HG03139 (cell line): ENCODE results near the gene SGTA.
A peak's percentile ranks its signal among the peaks of the same experiment; 100 is the strongest.
"Not testable (repeated sequence)": the region's sequence is repeated elsewhere in the genome, so short reads cannot be mapped to it uniquely, and the experiment has no call there.

Experiments
- ATAC-seq: cut with Tn5 transposase; IDR thresholded peaks from one replicate; pipeline ENCODE4 v1.9.1; 2021; ENCODE audit not compliant: unreplicated experiment

SGTA gene, protein sequence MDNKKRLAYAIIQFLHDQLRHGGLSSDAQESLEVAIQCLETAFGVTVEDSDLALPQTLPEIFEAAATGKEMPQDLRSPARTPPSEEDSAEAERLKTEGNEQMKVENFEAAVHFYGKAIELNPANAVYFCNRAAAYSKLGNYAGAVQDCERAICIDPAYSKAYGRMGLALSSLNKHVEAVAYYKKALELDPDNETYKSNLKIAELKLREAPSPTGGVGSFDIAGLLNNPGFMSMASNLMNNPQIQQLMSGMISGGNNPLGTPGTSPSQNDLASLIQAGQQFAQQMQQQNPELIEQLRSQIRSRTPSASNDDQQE

DNA sequence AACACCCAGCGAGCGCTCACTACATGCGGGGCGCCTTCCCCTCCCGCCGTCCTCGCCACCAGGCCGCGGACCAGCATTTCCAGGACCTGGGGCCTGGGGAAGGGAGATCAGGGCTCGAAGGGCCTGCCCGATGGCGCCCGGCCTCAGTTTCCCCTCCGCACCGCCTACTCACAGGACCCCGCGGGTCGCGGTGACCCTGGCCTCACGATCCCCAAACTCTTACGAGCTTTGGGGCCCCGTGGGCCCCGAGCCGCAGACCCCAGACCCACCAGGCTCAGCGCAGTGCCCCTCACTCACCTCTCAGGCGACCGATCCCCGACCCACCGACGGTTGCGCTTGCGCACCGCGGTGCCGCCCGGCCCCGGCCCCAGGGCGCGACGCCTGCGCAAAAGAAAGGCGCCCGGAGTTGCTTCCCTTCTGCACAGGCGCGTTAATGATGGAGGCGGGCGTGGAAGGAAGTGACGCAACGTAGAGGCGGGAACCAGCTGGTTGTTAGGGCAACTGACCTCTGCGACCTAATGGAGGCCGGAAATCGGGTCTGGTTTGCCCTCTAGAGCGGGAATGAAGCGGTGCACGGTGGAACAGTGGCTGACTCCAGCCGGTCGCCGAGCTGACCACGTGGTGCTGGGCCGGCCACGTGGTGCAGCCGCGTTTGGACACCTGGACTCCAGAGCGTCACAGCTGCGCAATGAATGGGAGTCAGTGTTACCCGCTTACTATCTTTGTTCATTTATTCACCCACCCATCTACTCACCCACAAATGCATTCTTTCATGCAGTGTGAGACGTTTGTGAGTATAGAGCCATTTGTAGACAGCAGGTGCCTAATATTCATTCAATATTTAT is at the start of gene SGTA:
SGTA (minus strand) TSS at position 338 of the 845 bp plus-strand sequence. CDS start 14,205 bp downstream, outside the sequence.
- peak; percentile 66 for ATAC-seq

DNA sequence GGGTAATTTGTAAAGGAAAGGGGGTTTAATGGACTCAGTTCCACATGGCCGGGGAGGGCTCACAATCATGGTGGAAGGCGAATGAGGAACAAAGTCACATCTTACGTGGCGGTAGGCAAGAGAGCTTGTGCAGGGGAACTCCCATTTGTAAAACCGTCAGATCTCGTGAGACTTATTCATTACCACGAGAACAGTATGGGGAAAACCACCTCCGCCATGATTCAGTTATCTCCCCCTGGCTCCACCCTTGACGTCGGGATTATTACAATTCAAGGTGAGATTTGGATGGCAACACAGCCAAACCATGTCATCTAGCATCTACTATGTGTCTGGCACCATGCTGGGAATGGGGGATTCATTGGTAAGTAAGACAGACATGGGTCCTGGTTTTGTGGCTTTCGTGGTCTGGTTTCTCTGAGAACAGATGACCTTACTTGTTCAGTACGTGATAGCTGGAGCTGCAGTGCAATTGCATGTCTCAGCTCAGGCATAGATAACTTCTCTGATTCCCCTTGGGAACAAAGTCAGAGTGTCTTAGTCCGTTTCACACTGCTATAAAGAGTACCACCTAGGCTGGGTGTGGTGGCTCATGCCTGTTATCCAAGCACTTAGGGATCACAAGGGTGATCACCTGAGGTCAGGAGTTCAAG is 44.9 kb upstream of the SGTA start:
- ATAC-seq, result no peak

DNA sequence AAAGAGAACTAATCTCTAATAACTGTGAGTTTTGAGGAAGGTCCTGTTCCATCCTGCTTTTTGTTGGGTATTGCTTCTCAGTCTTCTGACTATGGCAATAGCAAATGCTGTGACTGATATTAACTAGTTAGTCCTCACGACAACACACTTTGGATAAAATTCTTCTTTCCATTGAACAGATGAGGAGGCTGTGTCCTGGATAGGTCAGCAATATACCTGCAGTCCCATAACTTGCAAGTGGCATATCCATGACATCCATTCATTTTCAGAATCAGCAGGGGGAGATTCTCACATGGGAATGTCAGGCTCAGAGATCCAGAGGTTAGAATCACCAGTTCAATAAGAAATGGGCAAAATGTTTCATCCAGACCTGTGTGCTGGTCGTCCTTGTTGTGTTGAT is 43.9 kb upstream of the SGTA start:
- no peak for ATAC-seq

DNA sequence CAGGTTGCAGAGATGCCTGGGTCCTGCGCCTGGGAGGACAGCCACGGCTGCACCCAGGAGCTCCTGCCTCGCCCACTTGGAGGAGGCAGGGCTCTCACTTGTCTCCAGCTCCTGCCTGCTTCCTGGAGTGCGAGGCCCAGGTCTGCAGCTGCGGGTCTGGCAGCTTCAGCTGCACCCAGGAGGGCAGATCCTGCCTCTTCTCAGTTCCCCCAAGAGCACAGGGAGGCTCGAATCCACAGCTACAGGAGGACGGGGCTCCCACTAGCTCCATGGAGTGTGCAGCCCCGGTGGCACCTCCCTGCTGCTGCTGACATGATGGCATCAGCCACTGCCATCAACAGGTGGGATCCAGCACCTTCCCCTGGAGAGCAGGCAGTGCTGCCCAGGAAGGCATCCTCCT is 41.1 kb upstream of the SGTA start:
- ATAC-seq, result no peak

DNA sequence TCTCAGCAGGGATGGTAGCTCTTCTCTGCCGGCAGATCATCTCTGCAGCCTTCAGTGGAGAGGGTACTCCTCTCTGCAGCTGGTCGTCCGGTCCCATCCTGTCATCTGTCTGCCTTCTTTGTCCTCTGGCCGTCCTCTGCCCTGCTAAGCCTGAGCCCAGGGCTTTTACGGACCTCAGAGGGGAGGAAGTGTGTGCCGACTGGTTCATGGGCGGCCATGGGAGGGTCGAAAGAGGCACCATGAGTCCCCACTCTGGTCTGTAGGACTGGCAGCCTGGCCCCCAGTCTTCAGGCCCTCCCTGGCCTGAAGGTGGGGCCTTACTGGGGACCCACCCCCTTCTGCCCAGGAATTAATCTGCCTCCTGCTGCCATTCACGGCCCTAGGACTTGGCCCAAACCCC is 40.6 kb upstream of the SGTA start:
- ATAC-seq, result no peak

DNA sequence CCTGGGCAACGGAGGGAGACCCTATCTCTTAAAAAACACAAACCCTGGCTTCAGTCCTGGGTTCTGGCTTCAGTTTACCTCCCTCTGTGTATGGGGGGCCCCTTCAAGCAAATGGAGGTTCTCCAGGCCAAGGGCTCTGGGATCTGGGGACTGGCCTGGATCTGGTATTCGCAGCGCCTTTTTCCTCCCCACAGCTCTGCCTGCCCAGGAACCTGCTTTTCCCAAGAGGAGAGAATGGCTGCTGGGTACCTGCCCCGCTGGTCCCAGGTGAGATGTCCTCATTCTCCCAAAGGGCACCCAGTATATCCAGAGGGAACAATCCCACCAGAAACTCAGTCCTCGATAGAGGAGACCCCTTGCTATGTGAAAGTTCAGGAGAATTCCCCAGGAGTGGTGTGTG is 39.8 kb upstream of the SGTA start:
- no peak for ATAC-seq

DNA sequence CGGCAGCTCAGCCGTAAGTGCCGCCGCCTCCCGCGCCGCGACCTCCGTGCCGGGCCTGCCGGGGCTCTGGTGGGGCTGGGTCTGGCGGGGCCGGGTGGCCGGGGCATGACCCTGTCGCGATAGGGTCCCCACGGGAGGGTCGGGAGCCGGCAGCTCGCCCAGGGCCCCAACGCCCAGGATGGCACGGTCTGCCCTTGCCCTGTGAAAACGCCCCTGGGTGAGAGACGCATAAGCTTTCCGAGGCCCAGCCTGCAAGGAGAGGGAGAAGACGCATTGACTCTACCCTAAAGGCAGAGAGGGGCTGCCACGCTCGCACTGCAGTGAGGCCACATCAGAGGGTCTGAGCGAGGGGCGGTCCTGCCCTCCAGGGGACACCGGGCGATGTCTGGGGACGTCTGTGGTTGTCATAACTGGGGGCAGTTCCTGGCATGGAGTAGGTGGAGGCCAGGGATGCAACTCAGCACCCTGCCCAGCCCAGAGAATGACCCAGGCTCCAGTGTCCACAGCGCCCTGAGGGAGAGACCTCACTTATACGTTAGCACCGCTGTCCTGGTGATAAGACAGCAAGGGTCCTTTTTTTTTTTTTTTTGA is 37.1 kb upstream of the SGTA start:
- ATAC-seq, result no peak

DNA sequence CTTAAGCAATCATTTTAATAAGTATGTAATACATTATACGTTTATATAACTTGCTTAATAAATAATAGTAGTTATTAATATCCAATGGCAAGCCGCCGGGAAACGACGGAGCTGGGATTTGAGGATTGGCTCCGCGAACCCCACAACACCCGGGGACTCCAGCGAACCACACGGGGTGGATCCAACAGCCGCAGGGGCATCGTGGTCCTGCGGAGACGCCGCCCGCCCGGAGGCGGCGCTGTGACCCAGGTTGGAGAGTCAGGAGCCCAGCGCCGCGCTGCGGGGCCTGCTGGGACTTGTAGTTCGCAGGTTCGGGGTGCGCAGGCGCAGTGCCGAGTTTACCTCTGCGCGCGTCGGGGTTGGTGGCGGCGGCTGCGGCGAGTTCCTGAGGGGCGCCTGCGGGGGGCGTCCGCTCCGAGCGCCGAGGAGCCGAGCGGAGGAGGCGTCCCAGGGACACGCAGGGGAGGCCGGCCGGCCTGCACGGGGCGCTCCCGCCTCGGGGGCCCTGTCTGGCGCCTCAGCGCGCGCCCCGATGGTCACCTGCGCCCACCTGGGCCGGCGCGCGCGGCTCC is 36.6 kb upstream of the SGTA start, which contains the start of gene ZNF554:
ZNF554 (plus strand) TSS at position 329 of the 572 bp plus-strand sequence; CDS start at position 533, 204 bp downstream.
- ATAC-seq, result peak; percentile 80

DNA sequence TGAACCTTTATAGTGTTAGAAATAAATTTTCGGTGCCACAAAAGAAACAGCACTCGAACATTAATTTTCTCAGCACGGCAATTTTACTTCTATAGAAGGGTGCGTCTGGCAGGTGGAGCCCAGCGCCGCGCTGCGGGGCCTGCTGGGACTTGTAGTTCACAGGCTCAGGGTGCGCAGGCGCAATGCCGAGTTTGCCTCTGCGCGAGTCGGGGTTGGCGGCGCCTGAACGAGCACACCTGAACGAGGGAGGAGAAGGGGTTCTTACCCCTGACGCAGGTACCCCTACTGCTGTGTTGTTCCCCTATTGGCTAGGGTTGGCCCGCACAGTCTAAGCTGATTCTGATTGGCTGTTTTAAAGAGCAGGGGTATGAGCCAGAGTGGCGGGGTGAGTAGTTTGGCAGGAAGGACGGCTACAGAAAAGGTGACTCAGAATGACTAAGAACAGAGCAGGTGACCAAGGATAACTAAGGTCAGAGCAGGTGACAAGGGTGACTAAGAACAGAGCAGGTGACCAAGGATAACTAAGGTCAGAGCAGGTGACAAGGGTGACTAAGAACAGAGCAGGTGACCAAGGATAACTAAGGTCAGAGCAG is 34.3 kb upstream of the SGTA start:
- ATAC-seq, result not testable (repeated sequence)

DNA sequence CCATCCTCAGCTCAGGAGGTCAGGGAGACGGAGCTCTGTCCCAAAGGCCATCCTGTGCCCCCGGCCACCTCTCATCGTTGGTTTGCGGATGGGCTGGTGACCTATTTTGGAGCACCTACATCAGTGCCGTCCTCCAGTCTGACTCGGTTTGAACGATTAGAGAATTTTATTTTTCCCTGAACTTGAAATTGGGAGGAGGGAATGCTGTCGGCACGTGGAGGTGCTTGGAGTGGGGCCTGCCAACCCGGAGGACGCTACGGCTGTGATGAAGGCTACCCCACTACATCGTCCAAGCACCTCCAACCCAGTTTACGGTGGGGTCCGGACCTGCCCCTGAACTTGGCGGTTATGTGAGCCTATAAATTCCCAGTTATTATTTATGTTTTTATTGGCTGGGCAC is 33.6 kb upstream of the SGTA start:
- ATAC-seq, result no peak

DNA sequence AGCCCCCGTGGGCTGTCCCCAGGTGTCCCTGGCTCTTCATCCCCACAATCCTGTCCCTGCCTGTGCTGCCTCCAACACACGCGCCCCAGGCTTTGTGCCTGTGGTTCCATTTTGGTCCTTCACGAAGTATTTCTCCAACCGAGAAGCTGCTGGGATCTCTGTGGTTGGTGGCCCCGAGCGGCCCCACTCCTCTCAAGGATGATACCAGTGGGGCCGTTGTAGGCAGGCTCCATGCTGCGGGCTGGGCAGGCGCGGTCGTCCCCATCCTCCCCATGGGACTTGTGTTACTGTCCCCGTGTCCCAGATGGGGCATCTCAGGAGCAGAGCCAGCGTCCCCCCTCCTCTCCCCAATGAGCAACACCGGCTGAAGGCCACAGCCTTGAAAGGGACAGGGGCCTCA is 32.9 kb upstream of the SGTA start:
- no peak for ATAC-seq

DNA sequence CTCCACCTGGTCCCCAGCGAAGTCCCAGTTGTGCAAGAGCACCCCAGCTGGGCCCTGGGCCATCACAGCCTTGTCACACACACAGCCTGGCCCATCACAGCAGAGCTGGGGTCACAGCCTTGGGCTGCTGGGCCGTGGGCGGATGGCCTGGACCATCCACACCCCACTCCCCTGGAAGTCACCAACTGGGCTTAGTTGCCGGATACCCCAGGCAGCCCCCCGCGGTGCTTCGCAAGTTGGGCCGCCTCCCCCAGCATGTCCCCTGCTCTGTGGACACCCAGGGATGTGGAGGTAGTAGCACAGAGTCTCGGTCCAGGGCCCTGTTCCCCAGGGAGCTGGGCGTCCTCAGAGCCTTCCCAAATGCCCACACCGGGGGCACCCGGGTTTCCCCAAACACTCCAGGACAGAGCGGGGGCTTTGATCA is 32.1 kb upstream of the SGTA start:
- no peak for ATAC-seq

DNA sequence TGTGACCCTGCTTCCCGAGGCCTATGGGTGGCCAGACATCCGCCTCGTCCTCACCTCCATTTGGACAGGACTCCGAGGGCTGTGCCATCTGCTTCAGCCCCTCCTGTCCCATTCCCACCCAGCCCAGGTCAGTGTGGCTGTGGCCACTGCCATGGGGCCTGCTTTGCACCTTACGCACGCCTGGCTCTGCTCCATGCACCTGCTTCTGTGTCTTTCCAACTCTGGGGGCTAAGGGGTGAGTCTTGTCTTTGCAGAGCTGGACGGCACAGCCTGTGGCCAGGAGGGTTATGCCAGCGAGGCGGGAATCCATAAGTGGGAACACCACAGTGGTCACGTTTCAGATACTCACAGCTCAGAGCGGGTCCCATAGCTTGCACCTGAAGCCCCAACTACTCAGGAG is 31.4 kb upstream of the SGTA start:
- ATAC-seq, result no peak

DNA sequence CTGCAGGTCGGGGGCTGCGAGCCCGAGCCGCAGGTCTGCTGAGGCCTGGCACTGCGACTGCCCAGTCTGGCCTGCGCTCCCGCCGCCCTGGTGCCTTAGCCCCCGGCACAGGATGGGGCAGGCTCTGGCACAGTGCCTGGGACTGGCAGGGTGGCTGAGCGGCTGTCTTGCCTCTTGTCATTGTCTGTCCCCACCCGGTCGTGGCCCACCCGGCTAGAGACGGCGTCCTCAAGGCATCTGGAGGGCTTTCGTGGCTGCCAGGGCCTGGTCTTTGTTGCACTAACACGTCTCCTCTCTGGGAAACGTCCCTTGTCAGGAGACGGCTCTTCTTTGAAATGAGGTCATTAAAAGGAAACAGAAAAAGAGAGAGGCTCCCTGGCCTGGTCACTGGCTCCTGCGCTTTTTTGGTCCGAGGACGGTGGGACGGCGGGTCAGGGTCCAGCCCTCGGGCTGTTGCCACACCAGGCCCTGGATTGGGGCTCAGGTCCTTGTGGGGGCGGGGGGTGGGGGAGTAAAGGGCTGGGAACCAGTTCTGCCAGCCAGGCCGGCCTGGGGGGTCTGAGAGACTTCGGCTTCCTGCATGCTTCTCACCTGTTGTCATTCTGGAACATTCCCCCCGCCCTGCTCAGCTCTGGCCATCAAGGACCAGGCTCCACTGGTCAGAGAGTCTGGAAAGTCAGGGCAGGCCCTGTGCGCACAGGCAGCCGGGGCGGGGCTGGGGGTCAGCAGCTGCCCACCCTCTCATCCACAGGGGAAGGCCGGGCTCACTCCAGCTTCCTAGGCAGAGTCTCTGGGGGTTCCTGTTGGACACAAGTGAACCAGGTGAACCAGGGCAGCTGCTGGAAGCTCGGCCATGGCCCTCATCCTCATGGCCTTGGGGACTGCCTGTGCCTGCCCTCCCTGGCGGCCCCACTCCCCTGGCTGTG is 30.4 kb upstream of the SGTA start:
- ATAC-seq, result no peak

DNA sequence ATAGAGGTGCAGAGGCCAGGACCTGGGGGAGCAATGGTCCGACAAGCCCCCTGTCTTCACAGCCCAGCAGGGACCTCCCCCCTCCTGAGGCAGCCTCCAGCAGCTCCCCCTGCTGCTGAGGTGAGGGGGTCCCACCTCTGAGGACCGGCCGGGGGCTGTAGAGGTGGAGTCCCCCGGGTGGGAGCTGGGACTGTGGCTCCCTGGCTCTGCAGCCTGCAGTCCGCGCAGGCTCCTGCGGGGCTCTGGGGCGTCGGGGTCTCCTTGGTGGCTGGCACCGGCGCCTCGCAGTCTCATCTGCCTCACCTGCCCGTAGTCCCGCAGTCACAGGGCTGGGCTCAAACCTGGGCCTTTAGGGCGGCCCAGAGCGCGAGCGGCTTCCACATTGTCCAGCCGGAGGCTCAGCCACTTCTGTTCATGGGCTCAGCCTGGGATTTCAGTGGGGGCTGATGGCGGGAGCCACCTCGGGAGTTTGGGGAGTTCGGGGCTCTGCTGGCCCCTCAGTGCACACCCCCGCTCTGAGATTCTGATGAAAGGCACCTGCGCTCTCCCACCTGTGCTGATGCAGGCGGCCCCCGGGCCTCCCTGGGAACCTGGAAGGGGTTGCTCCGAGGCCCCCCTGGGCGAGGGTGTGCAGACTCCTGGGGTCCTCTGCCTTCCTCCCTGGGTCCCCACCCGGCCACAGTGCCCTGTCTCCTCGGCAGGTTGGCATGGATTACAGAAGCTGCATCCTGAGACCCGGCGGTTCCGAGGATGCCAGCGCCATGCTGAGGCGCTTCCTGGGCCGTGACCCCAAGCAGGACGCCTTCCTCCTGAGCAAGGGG is 29.6 kb upstream of the SGTA start:
- ATAC-seq, result no peak

DNA sequence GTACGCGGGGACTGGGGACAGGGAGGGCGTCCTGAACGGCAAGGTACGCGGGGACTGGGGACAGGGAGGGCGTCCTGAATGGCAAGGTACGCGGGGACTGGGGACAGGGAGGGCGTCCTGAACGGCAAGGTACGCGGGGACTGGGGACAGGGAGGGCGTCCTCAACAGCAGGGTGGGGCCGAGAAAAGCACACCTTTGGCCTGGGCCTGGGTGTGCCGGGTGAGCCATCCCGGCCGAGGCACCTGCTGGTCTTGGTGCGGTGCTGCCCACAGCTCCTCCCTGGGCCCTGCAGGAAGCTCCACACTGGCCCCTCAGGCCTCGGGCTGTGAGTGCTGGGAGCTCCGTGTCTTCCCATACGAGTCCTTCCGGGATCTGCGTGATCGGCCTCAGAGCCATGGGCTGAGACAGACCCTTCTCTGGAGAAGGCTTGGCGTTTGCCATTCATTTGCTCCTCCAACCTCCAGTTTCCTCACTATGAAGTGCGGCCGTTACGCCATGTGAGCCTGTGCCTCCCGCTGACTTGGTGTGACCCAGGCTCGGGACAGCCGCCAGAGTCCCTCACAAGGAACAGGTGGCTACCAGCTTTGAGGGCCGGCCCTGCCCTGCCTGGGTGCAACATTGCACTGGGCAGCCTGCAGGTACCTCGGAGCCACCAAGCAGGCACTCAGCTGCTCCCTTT is 28.8 kb upstream of the SGTA start:
- no peak for ATAC-seq

DNA sequence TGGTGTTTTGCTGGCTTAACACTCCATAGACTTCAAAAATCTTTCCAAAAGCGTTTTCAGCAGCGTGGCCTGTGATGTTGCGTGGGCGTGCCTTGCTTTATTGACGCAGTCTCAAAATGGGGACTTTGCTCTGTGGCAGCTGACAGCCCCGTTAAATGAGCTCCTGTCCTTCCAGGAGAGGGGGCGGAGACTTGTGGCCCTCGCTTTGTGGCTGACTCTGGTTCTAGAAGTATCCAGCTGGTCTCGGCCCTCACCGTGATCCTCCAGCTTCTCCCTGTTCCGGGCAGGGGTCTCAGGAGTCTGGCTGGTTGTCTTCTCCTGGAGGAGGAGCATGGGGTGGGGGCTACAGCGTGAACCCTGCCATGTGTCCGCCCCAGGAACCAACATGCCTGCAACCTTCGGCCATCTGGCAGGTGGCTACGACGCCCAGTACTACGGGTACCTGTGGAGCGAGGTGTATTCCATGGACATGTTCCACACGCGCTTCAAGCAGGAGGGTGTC is 28.2 kb upstream of the SGTA start:
- ATAC-seq, result no peak
